Astrocyte of the cerebellum (primary cell): ENCODE results near the gene GRK5.

Experiments
- DNase-seq: peaks from one replicate; pipeline ENCODE4 v3.0.0-alpha.2; 2011; ENCODE audit warnings: low read depth
- H3K4me3 ChIP-seq: 2 replicates; pipeline ENCODE4 v1.5.1; 2011; ENCODE audit warnings: mild to moderate bottlenecking, low read depth, low read length, moderate library complexity
- CTCF ChIP-seq: IDR thresholded peaks from 2 replicates; pipeline ENCODE4 v1.5.1; 2012; ENCODE audit warnings: low read length, low read depth, moderate library complexity, mild to moderate bottlenecking; ENCODE audit errors: missing control alignments
- in situ Hi-C: cut with HindIII; loops from 2 replicates; pipeline ENCODE4 v1.10.0; 2017; ENCODE audit warnings: low sequenced_read_pairs

The GRK5 gene

GRCh38 chr10:119299531-119299930 is 92.2 kb downstream of the GRK5 start:
- in situ Hi-C loops: no loop called here
- no peak for TF ChIP-seq CTCF
- no peak for DNase-seq
- H3K4me3 ChIP-seq: no peak overlapping the region

- no peak for TF ChIP-seq CTCF
- in situ Hi-C loops: no loop called here
- no peak overlapping the region for H3K4me3 ChIP-seq
- no peak for DNase-seq
Measured at GRCh38 chr10:119301397-119301796, 94.0 kb downstream of the GRK5 start.

GRCh38 chr10:119302172-119302571 is 94.8 kb downstream of the GRK5 start:
- in situ Hi-C loops: no loop called here
- TF ChIP-seq CTCF: no peak
- no peak for DNase-seq
- H3K4me3 ChIP-seq: no peak overlapping the region

GRCh38 chr10:119302591-119303253 is 95.4 kb downstream of the GRK5 start:
- no peak overlapping the region for H3K4me3 ChIP-seq
- no peak for TF ChIP-seq CTCF
- in situ Hi-C loops: no loop called here
- no peak for DNase-seq

- DNase-seq: no peak
- no peak overlapping the region for H3K4me3 ChIP-seq
- in situ Hi-C loops: no loop called here
- no peak for TF ChIP-seq CTCF
Measured at GRCh38 chr10:119303886-119304285, 96.5 kb downstream of the GRK5 start.

- no peak for DNase-seq
- TF ChIP-seq CTCF: no peak
- in situ Hi-C loops: no loop called here
- no peak overlapping the region for H3K4me3 ChIP-seq
Measured at GRCh38 chr10:119304541-119304940, 97.2 kb downstream of the GRK5 start.
